Activated gamma-delta T cell treated with anti-CD3 and anti-CD28 coated beads, Interleukin-2, amount 50 U/mL, for 16 hours (primary cell): ENCODE measurements around the gene DPP10.

Experiments
- DNase-seq: peaks from one replicate; pipeline ENCODE4 v3.0.0-alpha.2; 2020; ENCODE audit warnings: low read depth

DPP10 gene

GRCh38 chr2:115738111-115738510 is 1295.7 kb downstream of the DPP10 start:
- no peak for DNase-seq

GRCh38 chr2:115739574-115739973 is 1297.1 kb downstream of the DPP10 start:
- no peak for DNase-seq

DNA sequence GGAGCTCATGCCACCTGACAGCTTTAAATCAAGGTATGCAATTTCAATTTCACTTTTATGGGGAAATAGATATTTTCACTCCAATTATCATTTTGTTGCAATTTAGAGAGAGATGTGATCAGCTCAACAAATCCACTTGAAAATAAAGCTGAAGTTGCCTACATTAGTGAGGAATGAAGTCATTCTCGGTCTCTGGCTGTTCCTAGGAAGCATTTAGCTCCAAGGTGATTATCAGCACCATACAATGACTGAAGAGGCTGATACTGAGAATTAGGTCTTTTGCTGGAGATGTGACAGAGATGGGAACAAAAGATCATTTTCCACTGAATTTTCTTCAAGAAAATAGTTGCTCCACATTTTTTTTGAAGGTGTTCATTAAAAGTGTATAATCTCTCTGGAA is 1303.7 kb downstream of the DPP10 start:
- no peak for DNase-seq

- no peak for DNase-seq
These were observed 1314.8 kb downstream of the DPP10 start for GRCh38 chr2:115757286-115757685.

- no peak for DNase-seq
These were observed 1321.2 kb downstream of the DPP10 start for GRCh38 chr2:115763601-115764000.

DNA sequence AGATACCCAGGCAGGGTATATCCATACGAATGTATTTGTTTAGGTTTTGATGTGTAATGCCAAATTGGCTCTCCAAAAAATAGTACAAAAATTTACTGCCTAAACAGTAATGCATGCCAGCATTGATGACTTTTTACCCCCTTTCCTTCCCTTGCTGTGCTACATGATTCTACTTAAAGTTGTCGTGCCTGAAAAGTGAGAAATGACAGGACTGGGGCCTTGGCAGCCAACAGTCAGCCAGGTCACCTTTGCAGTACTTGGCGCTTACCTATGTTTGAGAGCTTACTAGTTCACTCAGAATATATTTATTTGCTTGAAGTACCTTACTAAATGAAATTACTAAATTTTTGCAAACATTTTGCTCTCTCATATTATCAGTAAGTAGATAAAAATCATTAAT is 1329.1 kb downstream of the DPP10 start:
- no peak for DNase-seq

- DNase-seq = no peak
These were observed 1331.9 kb downstream of the DPP10 start for GRCh38 chr2:115774361-115774760.

DNA sequence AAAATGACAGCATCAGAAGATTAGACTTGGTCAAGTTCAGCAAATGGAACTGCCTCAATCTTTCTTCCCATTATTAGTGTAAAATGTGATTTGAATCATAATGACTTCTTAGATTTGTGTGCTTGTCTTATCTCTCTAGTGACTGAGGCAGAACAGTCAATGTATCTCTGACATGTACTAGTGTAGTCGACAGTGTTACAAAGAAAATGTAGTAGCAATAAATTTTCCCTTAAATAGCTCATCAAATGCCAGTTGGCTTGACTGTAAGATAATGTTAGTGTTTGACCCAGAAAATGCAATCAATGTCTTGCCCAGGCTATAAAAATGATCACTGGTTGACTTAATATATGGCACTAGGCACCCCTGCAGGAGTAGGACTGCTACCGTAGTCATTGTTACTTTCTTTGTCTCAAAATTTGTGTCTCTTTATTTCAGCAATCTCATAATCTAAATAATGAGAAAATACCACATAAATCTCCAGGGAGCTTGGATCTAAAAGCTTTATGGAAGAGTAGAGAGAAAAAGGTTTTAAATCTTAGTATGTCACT is 1336.7 kb downstream of the DPP10 start:
- DNase-seq = no peak

GRCh38 chr2:115782286-115782685 is 1339.8 kb downstream of the DPP10 start:
- no peak for DNase-seq

DNA sequence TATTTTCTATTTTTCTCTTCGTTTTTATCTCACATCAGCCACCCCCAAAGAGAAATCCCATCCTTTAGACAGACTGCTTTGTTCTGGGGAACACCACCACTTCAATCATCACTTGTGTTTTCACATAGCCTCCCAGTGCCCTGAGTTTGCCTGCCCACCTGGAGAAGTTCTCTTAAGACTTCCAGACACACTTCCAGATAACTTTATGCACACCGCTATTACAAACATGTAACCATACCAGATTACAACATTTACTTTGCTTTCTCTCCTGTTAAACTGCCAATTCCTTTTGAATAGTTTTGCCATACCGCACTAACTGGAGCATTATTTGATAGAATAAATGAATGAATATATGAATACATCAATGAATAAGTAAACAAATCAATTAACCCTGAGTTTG is 1353.6 kb downstream of the DPP10 start:
- DNase-seq = no peak

GRCh38 chr2:115807276-115807675 is 1364.8 kb downstream of the DPP10 start:
- DNase-seq = no peak

DNA sequence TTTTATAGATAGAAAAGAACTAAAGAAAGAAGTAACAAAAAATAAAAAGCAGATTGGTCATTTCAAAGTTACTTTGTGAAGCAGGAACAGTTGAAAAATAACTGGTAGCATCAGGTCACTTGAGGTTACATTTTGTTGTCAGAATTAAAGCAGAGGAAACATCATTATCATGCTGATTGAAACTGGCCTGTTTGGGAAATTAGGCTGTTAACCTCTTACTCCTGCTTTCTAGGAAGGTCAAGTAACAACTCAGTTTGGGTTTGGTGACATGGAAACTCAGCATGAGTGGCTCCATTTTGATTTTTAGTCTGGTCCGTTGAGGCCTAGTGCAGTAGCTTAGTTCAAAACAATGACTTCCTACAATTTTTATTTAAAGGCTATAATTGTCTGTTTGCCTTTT is 1383.5 kb downstream of the DPP10 start:
- no peak for DNase-seq

GRCh38 chr2:115833196-115833595 is 1390.8 kb downstream of the DPP10 start:
- DNase-seq = no peak

GRCh38 chr2:115838539-115838938 is 1396.1 kb downstream of the DPP10 start:
- DNase-seq = no peak

GRCh38 chr2:115842306-115842705 is 1399.9 kb downstream of the DPP10 start:
- DNase-seq = no peak

- DNase-seq = no peak
These were observed 1405.8 kb downstream of the DPP10 start for GRCh38 chr2:115848192-115848591.

- DNase-seq = no peak
These were observed 1424.6 kb downstream of the DPP10 start for GRCh38 chr2:115867024-115867423.

GRCh38 chr2:115874427-115874826 is 1432.0 kb downstream of the DPP10 start:
- no peak for DNase-seq

DNA sequence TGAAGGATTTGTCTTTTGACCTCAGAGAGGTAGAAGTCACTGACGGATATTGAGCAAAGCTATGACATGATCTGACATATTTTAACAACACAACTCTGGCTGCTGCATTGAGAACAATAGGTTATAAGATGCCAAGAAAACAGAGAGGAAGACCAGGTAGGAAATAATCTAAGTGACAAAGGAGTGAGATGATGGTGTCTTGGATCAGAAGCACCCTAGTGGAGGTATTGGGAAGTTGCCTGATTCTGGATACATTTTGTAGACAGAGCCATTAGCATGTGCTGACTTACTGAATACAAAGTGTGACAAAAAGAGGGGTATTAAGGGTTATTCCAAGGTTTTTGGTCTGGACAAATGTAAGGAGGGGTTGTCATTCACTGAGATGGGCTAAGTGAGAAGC is 1438.1 kb downstream of the DPP10 start:
- DNase-seq = no peak

DNA sequence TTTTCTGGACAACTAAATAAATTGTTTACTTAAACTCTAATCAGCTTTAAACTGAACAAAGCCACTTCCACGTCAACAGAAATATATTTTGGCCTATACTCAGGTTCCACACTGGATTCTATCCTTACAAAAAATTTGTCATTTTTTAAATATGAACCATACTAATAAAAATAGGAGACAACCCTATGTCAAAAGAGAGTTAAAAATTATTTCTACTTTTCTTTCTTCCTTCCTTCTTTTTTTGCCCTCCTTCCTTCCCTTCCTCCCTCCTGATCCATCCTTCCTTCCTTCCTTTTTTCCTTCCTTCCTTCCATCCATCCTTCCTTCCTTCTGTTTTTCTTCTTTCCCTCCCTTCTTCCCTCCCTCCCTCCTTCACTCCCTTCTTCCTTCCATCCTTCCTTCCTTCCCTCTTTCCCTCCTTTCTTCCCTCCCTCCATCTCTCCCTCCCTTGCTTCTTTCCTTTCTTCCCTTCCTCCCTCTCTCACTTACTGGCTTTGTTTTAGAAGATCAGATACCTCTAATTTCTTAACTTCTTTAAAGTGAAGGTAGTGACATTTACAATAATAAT is 1444.9 kb downstream of the DPP10 start:
- DNase-seq = no peak
